ENCODE measurements around the gene MYH14. TPM values are rescaled to one million over a fixed set of nuclear protein-coding genes. Genes with fewer than 3 reads are reported as not detected.

Gene MYH14
- total and polyA plus RNA-seq, 9 of the 15 experiments (the other 6 are each of a cell fraction or from before 2014, with no cell fraction given), result 0.04 to 0.86 (median 0.19) TPM; not detected in 2

GRCh38 chr19:50315773-50316448 lies 112.5 kb downstream of the MYH14 start (continued):
- TF ChIP-seq, protein P1, sequence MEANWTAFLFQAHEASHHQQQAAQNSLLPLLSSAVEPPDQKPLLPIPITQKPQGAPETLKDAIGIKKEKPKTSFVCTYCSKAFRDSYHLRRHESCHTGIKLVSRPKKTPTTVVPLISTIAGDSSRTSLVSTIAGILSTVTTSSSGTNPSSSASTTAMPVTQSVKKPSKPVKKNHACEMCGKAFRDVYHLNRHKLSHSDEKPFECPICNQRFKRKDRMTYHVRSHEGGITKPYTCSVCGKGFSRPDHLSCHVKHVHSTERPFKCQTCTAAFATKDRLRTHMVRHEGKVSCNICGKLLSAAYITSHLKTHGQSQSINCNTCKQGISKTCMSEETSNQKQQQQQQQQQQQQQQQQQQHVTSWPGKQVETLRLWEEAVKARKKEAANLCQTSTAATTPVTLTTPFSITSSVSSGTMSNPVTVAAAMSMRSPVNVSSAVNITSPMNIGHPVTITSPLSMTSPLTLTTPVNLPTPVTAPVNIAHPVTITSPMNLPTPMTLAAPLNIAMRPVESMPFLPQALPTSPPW (CRISPR knock-in tag; IDR thresholded peaks at IDR 0.05), result peak; percentile 96
- TF ChIP-seq RBM17 (IDR thresholded peaks at IDR 0.05; ENCODE audit: borderline replicate concordance, low read depth, low read length), result no peak
- TF ChIP-seq RBFOX2 (IDR thresholded peaks at IDR 0.05; ENCODE audit: low read depth, low read length), result 0 out of 2 replicates have a peak, but pooled peaks have one; percentile 22
- TF ChIP-seq ZNF444 (CRISPR knock-in tag; IDR thresholded peaks at IDR 0.05), result 0 out of 2 replicates have a peak, but pooled peaks have one; percentile 31
- TF ChIP-seq ZNF263 (CRISPR knock-in tag; IDR thresholded peaks at IDR 0.05; ENCODE audit: borderline replicate concordance), result peak; percentile 100
- 0 out of 2 replicates have a peak, but pooled peaks have one; percentile 11 for TF ChIP-seq FOXM1 (IDR thresholded peaks at IDR 0.05; ENCODE audit: low read depth)
- no peak for TF ChIP-seq FOXM1 (CRISPR knock-in tag; IDR thresholded peaks at IDR 0.05; ENCODE audit: low read depth)
- peak; percentile 60; the same call in 1 of the 2 replicates for TF ChIP-seq SMARCE1 (IDR thresholded peaks at IDR 0.05)
- peak; percentile 42; the same call in 1 of the 2 replicates for TF ChIP-seq SMARCA4 (IDR thresholded peaks at IDR 0.05)
- peak; percentile 24; the same call in 1 of the 2 replicates for TF ChIP-seq PHF8 (IDR thresholded peaks at IDR 0.05; ENCODE audit: borderline replicate concordance, low read length)
- TF ChIP-seq PHB2 (IDR thresholded peaks at IDR 0.05; ENCODE audit: low read depth), result peak; percentile 7; the same call in 1 of the 2 replicates
- no peak for TF ChIP-seq FOXP4 (CRISPR knock-in tag; IDR thresholded peaks at IDR 0.05; ENCODE audit: borderline replicate concordance)
- TF ChIP-seq CHD2 (IDR thresholded peaks at IDR 0.05; ENCODE audit: low read depth, low read length), result peak; percentile 90
- TF ChIP-seq ELF1 (tag; IDR thresholded peaks at IDR 0.05), result peak; percentile 74
- TF ChIP-seq, protein P2, sequence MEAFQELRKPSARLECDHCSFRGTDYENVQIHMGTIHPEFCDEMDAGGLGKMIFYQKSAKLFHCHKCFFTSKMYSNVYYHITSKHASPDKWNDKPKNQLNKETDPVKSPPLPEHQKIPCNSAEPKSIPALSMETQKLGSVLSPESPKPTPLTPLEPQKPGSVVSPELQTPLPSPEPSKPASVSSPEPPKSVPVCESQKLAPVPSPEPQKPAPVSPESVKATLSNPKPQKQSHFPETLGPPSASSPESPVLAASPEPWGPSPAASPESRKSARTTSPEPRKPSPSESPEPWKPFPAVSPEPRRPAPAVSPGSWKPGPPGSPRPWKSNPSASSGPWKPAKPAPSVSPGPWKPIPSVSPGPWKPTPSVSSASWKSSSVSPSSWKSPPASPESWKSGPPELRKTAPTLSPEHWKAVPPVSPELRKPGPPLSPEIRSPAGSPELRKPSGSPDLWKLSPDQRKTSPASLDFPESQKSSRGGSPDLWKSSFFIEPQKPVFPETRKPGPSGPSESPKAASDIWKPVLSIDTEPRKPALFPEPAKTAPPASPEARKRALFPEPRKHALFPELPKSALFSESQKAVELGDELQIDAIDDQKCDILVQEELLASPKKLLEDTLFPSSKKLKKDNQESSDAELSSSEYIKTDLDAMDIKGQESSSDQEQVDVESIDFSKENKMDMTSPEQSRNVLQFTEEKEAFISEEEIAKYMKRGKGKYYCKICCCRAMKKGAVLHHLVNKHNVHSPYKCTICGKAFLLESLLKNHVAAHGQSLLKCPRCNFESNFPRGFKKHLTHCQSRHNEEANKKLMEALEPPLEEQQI (IDR thresholded peaks at IDR 0.05), result no peak
- TF ChIP-seq SUPT5H (IDR thresholded peaks at IDR 0.05), result 0 out of 2 replicates have a peak, but pooled peaks have one; percentile 49
- peak in 1 of 2 experiments; percentile 45; a peak in 1 of 4 replicates for TF ChIP-seq NONO (IDR thresholded peaks at IDR 0.05; ENCODE audit: low read depth in 2 of 2, low read length in 1 of 2)
- TF ChIP-seq NCOA4 (IDR thresholded peaks at IDR 0.05; ENCODE audit: partially characterized antibody), result peak; percentile 70
- TF ChIP-seq HLTF (IDR thresholded peaks at IDR 0.05), result peak; percentile 83; the same call in 1 of the 2 replicates
- TF ChIP-seq PHTF2 (CRISPR knock-in tag; IDR thresholded peaks at IDR 0.05), result no peak
- no peak for TF ChIP-seq SP1 (CRISPR knock-in tag; IDR thresholded peaks at IDR 0.05)
- peak; percentile 71; the same call in 1 of the 2 replicates for TF ChIP-seq DPF2 (IDR thresholded peaks at IDR 0.05)
- TF ChIP-seq HDAC1 (IDR thresholded peaks at IDR 0.05), result peak; percentile 29 to 66; a peak in 2 of 4 replicates
- no peak for TF ChIP-seq ZNF146 (CRISPR knock-in tag; IDR thresholded peaks at IDR 0.05; ENCODE audit: unreplicated experiment)
- TF ChIP-seq ZNF561 (CRISPR knock-in tag; conservative IDR thresholded peaks at IDR 0.05), result no peak

All from K562 (cell line).